ENCODE measurements around the gene HS3ST4. TPM values are rescaled to one million over a fixed set of nuclear protein-coding genes. Genes with fewer than 3 reads are reported as not detected.

The HS3ST4 gene
- not detected for total RNA-seq
- long read RNA-seq = 0 reads

- no peak for DNase-seq (ENCODE audit: low spot score)
- intact Hi-C loops (cut with DNase I) = no loop called here
Observed at GRCh38 chr16:25691519-25692091, at the start of gene HS3ST4. TSS of gene HS3ST4 (plus strand) at chr16:25691959.

GRCh38 chr16:25643633-25644032, 48.1 kb upstream of the HS3ST4 start:
- intact Hi-C loops (cut with DNase I) = no loop called here
- no peak for DNase-seq (ENCODE audit: low spot score)

- intact Hi-C loops (cut with DNase I) = no loop called here
- no peak for DNase-seq (ENCODE audit: low spot score)
Observed at GRCh38 chr16:25656639-25657038, 35.1 kb upstream of the HS3ST4 start.

GRCh38 chr16:25676820-25677219, 14.9 kb upstream of the HS3ST4 start:
- intact Hi-C loops (cut with DNase I) = no loop called here
- DNase-seq (ENCODE audit: low spot score) = no peak

GRCh38 chr16:25679511-25679910, 12.2 kb upstream of the HS3ST4 start:
- no peak for DNase-seq (ENCODE audit: low spot score)
- intact Hi-C loops (cut with DNase I) = no loop called here

- no peak for DNase-seq (ENCODE audit: low spot score)
- intact Hi-C loops (cut with DNase I) = no loop called here
Observed at GRCh38 chr16:25689137-25689836, 2.5 kb upstream of the HS3ST4 start.

GRCh38 chr16:25690552-25691143, 1.1 kb upstream of the HS3ST4 start:
- intact Hi-C loops (cut with DNase I) = no loop called here
- no peak for DNase-seq (ENCODE audit: low spot score)

- no peak for DNase-seq (ENCODE audit: low spot score)
- intact Hi-C loops (cut with DNase I) = no loop called here
Observed at GRCh38 chr16:25692351-25692741, 587 bp downstream of the HS3ST4 start.

GRCh38 chr16:25692742-25693508, 1.2 kb downstream of the HS3ST4 start:
- no peak for DNase-seq (ENCODE audit: low spot score)
- intact Hi-C loops (cut with DNase I) = no loop called here

GRCh38 chr16:25693631-25694030, 1.9 kb downstream of the HS3ST4 start:
- no peak for DNase-seq (ENCODE audit: low spot score)
- intact Hi-C loops (cut with DNase I) = no loop called here

- DNase-seq (ENCODE audit: low spot score) = no peak
- intact Hi-C loops (cut with DNase I) = no loop called here
Observed at GRCh38 chr16:25699069-25699468, 7.3 kb downstream of the HS3ST4 start.

- intact Hi-C loops (cut with DNase I) = no loop called here
- DNase-seq (ENCODE audit: low spot score) = no peak
Observed at GRCh38 chr16:25700547-25700946, 8.8 kb downstream of the HS3ST4 start.

- no peak for DNase-seq (ENCODE audit: low spot score)
- intact Hi-C loops (cut with DNase I) = no loop called here
Observed at GRCh38 chr16:25707553-25707952, 15.8 kb downstream of the HS3ST4 start.

- intact Hi-C loops (cut with DNase I) = no loop called here
- no peak for DNase-seq (ENCODE audit: low spot score)
Observed at GRCh38 chr16:25707982-25708583, 16.3 kb downstream of the HS3ST4 start.

- intact Hi-C loops (cut with DNase I) = no loop called here
Observed at GRCh38 chr16:25709213-25709612, 17.5 kb downstream of the HS3ST4 start.

GRCh38 chr16:25713785-25714570, 22.2 kb downstream of the HS3ST4 start:
- intact Hi-C loops (cut with DNase I) = no loop called here
- no peak for DNase-seq (ENCODE audit: low spot score)

More at GRCh38 chr16:25709213-25709612, 17.5 kb downstream of the HS3ST4 start:
- DNase-seq (ENCODE audit: low spot score) = no peak

- intact Hi-C loops (cut with DNase I) = no loop called here
- DNase-seq (ENCODE audit: low spot score) = no peak
Observed at GRCh38 chr16:25716186-25716585, 24.4 kb downstream of the HS3ST4 start.

- no peak for DNase-seq (ENCODE audit: low spot score)
- intact Hi-C loops (cut with DNase I) = no loop called here
Observed at GRCh38 chr16:25721439-25721838, 29.7 kb downstream of the HS3ST4 start.

GRCh38 chr16:25726430-25727098, 34.8 kb downstream of the HS3ST4 start:
- intact Hi-C loops (cut with DNase I) = no loop called here
- no peak for DNase-seq (ENCODE audit: low spot score)
